CD4-positive, alpha-beta T cell treated with Interleukin-15 for 1 hour (primary cell): ENCODE results near the gene CENPP.

Source experiments
- DNase-seq: peaks from one replicate; pipeline ENCODE4 v3.0.0-alpha.2; 2020

CENPP gene

GRCh38 chr9:92644278-92644677, 318.5 kb downstream of the CENPP start:
- no peak for DNase-seq

GRCh38 chr9:92645041-92645440, 319.3 kb downstream of the CENPP start:
- no peak for DNase-seq

- DNase-seq = no peak
Measured at GRCh38 chr9:92647671-92648473, 322.1 kb downstream of the CENPP start.

- no peak for DNase-seq
Measured at GRCh38 chr9:92648474-92648971, 322.8 kb downstream of the CENPP start.

GRCh38 chr9:92649007-92649406, 323.3 kb downstream of the CENPP start:
- no peak for DNase-seq

- no peak for DNase-seq
Measured at GRCh38 chr9:92650296-92650695, 324.5 kb downstream of the CENPP start.

- DNase-seq = no peak
Measured at GRCh38 chr9:92650839-92651621, 325.3 kb downstream of the CENPP start.

- DNase-seq = no peak
Measured at GRCh38 chr9:92652461-92652860, 326.7 kb downstream of the CENPP start.

GRCh38 chr9:92654481-92655301, 328.9 kb downstream of the CENPP start:
- no peak for DNase-seq

- DNase-seq = no peak
Measured at GRCh38 chr9:92655366-92655765, 329.6 kb downstream of the CENPP start.

- no peak for DNase-seq
Measured at GRCh38 chr9:92655896-92656536, 330.3 kb downstream of the CENPP start.

GRCh38 chr9:92656537-92656925, 330.8 kb downstream of the CENPP start:
- no peak for DNase-seq

GRCh38 chr9:92657296-92658094, 331.7 kb downstream of the CENPP start:
- DNase-seq = no peak

GRCh38 chr9:92658176-92658575, 332.4 kb downstream of the CENPP start:
- no peak for DNase-seq

GRCh38 chr9:92658611-92659010, 332.9 kb downstream of the CENPP start:
- DNase-seq = no peak

- DNase-seq = no peak
Measured at GRCh38 chr9:92659601-92660000, 333.8 kb downstream of the CENPP start.

GRCh38 chr9:92660266-92660665, 334.5 kb downstream of the CENPP start:
- DNase-seq = no peak

- no peak for DNase-seq
Measured at GRCh38 chr9:92661127-92661526, 335.4 kb downstream of the CENPP start.

GRCh38 chr9:92661743-92662142, 336.0 kb downstream of the CENPP start:
- no peak for DNase-seq

GRCh38 chr9:92663126-92663525, 337.4 kb downstream of the CENPP start:
- no peak for DNase-seq

GRCh38 chr9:92663951-92664350, 338.2 kb downstream of the CENPP start:
- DNase-seq = no peak
